Measurements from ENCODE around the gene ZNF771. TPM values are rescaled to one million over a fixed set of nuclear protein-coding genes. Genes with fewer than 3 reads are reported as not detected.

ZNF771 gene
- total and polyA plus RNA-seq, 9 of the 15 experiments (the other 6 are each of a cell fraction or from before 2014, with no cell fraction given), result 1.5 to 12.6 (median 4.4) TPM

GRCh38 chr16:30365200-30365599 is 42.2 kb upstream of the ZNF771 start (continued):
- TF ChIP-seq ZBTB11 (CRISPR knock-in tag; IDR thresholded peaks at IDR 0.05), result no peak
- TF ChIP-seq RUNX1 (IDR thresholded peaks at IDR 0.05; ENCODE audit: low read depth), result no peak
- no peak for TF ChIP-seq HSF4 (CRISPR knock-in tag; IDR thresholded peaks at IDR 0.05; ENCODE audit: borderline replicate concordance)

GRCh38 chr16:30366511-30366910 is 40.9 kb upstream of the ZNF771 start:
- intact Hi-C loops (cut with micrococcal nuclease) (no loop called here), in situ Hi-C loops (cut with MboI) (loop anchor here (25.0 kb wide), 1 partner anchor 904 kb away; the partner anchor contains the start of genes BOLA2, SLX1B and SULT1A4)
- FAIRE-seq (no peak), ATAC-seq (no peak), DNase-seq (ENCODE audit: extremely low read depth in 1 of 4, low spot score in 3 of 4) (no peak)
- Histone ChIP-seq H3K9me3 (replicated peaks; ENCODE audit: control insufficient read depth, insufficient read depth, low read depth, low read length) (no peaks in the 10 kb centered on the region), H3K9ac (ENCODE audit: insufficient read depth in 1 of 2, low read depth in 2 of 2, low read length in 2 of 2) (peak overlapping the region in 1 of 2 experiments; percentile 50; a peak in 1 of 4 replicates), H3K4me2 (ENCODE audit: insufficient read depth, low read length) (0 out of 2 replicates have a peak overlapping the region, but pooled peaks have one; percentile 90), H3K27ac (ENCODE audit: extremely low read depth, low read depth, low read length) (no peak overlapping the region), H3K4me1 (replicated peaks in 1 of 2; ENCODE audit: control insufficient read depth in 2 of 2, insufficient read depth in 2 of 2, low read length in 2 of 2) (peaks cover 15 to 30% of the 10 kb centered on the region in 2 experiments; a peak in 4 of 5 replicates), H3K36me3 (ENCODE audit: control insufficient read depth, insufficient read depth, low read length) (peaks cover 52% of the 10 kb centered on the region), H4K20me1 (replicated peaks; ENCODE audit: control insufficient read depth, insufficient read depth, low read length) (peaks cover 23% of the 10 kb centered on the region), H3K27me3 (ENCODE audit: control insufficient read depth in 2 of 2, insufficient read depth in 2 of 2, low read length in 2 of 2) (no peaks in the 10 kb centered on the region), H2AFZ (ENCODE audit: low read depth, low read length) (no peak overlapping the region), H3K4me3 (no peak overlapping the region), H3K9me1 (ENCODE audit: control insufficient read depth, insufficient read depth, low read length) (peaks cover 6% of the 10 kb centered on the region), H3K79me2 (ENCODE audit: control insufficient read depth, insufficient read depth, low read length) (peaks cover 66% of the 10 kb centered on the region)
- CTCF ChIA-PET (ENCODE audit: low intra/inter-chr PET ratio), result no interaction called here
- TF ChIP-seq HEY1 (CRISPR knock-in tag; IDR thresholded peaks at IDR 0.05; ENCODE audit: borderline replicate concordance), result no peak
- TF ChIP-seq ZEB2 (IDR thresholded peaks at IDR 0.05), result no peak
- no peak for TF ChIP-seq ZNF639 (CRISPR knock-in tag; conservative IDR thresholded peaks at IDR 0.05 in 1 of 2, IDR thresholded peaks at IDR 0.05 in 1 of 2)
- no peak for TF ChIP-seq HDGF (IDR thresholded peaks at IDR 0.05)
- TF ChIP-seq HMG20B (CRISPR knock-in tag; IDR thresholded peaks at IDR 0.05), result no peak
- TF ChIP-seq CREM (IDR thresholded peaks at IDR 0.05; ENCODE audit: low read depth), result no peak
- POLR2A ChIA-PET, result interaction anchor here (0.7 to 6.3 kb wide), 3 partner anchors 9 to 274 kb away, joined by 3 to 77 read pairs (median 3); partner anchors contain the start of gene CD2BP2
- no TSS peak for BruUV-seq (replicated peaks)
- 84% methylated on average over 4 of the region's 4 CpGs for WGBS (ENCODE audit: insufficient coverage, low coverage, missing lambda C conversion rate)

Data from K562 (cell line).